H9 (cell line): ENCODE results near the gene ATG4B. TPM values are rescaled to one million over a fixed set of nuclear protein-coding genes. Genes with fewer than 3 reads are reported as not detected.

ENCODE experiments used
- DNase-seq: peaks from one replicate; pipeline ENCODE4 v3.0.0-alpha.2; 2017
- H2AFZ ChIP-seq: one replicate; pipeline ENCODE4 v1.6.1; 2013; ENCODE audit warnings: mild to moderate bottlenecking, low read length, control low read depth, moderate library complexity
- H2AK5ac ChIP-seq: 2 replicates; pipeline ENCODE4 v1.6.1; 2013; ENCODE audit warnings: low read length, control low read depth, mixed read lengths; ENCODE audit not compliant: insufficient read length
- H2BK120ac ChIP-seq: one replicate; pipeline ENCODE4 v1.6.1; 2013; ENCODE audit warnings: low read depth, mild to moderate bottlenecking, low read length, control low read depth, inconsistent platforms; ENCODE audit not compliant: poor library complexity, severe bottlenecking
- H2BK12ac ChIP-seq: 2 replicates; pipeline ENCODE4 v1.6.1; 2013; ENCODE audit warnings: low read length, control low read depth, mixed read lengths, low read depth; ENCODE audit not compliant: insufficient read length
- H2BK15ac ChIP-seq: 2 replicates; pipeline ENCODE4 v1.6.1; 2013; ENCODE audit warnings: low read depth, low read length, control low read depth
- H2BK20ac ChIP-seq: one replicate; pipeline ENCODE4 v1.6.1; 2013; ENCODE audit warnings: low read depth, mild to moderate bottlenecking, low read length, control low read depth, inconsistent platforms; ENCODE audit not compliant: poor library complexity, severe bottlenecking
- H2BK5ac ChIP-seq: 2 replicates; pipeline ENCODE4 v1.6.1; 2013; ENCODE audit warnings: low read length, control low read depth, mixed read lengths; ENCODE audit not compliant: insufficient read length
- H3K14ac ChIP-seq: 2 replicates; pipeline ENCODE4 v1.6.1; 2013; ENCODE audit warnings: low read length, control low read depth; ENCODE audit not compliant: insufficient read depth
- H3K18ac ChIP-seq: 2 replicates; pipeline ENCODE4 v1.6.1; 2013; ENCODE audit warnings: low read depth, mild to moderate bottlenecking, mixed read lengths, low read length, control low read depth; ENCODE audit not compliant: insufficient read length
- H3K23ac ChIP-seq: 2 replicates; pipeline ENCODE4 v1.6.1; 2013; ENCODE audit warnings: low read length, control low read depth, mixed read lengths, low read depth; ENCODE audit not compliant: insufficient read length
- H3K23me2 ChIP-seq: 2 replicates; pipeline ENCODE4 v1.6.1; 2013; ENCODE audit warnings: low read depth, mild to moderate bottlenecking, mixed read lengths, low read length, control low read depth; ENCODE audit not compliant: insufficient read length, poor library complexity, severe bottlenecking
- H3K27ac ChIP-seq: 2 replicates; pipeline ENCODE4 v1.5.1; 2013; ENCODE audit warnings: low read length, control low read depth, mixed read lengths, low read depth; ENCODE audit not compliant: insufficient read length
- H3K27me3 ChIP-seq: 2 replicates; pipeline ENCODE4 v1.6.1; 2013; ENCODE audit warnings: low read length, control low read depth, inconsistent platforms; ENCODE audit not compliant: insufficient read depth
- H3K4ac ChIP-seq: 2 replicates; pipeline ENCODE4 v1.6.1; 2013; ENCODE audit warnings: low read depth, mild to moderate bottlenecking, control low read depth, inconsistent platforms, low read length, moderate library complexity
- H3K4me1 ChIP-seq: 2 replicates; pipeline ENCODE4 v1.6.1; 2013; ENCODE audit warnings: low read length, control low read depth, inconsistent platforms; ENCODE audit not compliant: insufficient read depth
- H3K4me2 ChIP-seq: 2 replicates; pipeline ENCODE4 v1.6.1; 2013; ENCODE audit warnings: low read length, control low read depth, mixed read lengths; ENCODE audit not compliant: insufficient read length, insufficient read depth
- H3K56ac ChIP-seq: 2 replicates; pipeline ENCODE4 v1.6.1; 2013; ENCODE audit warnings: low read depth, mild to moderate bottlenecking, mixed read lengths, low read length, control low read depth; ENCODE audit not compliant: insufficient read length
- H3K79me1 ChIP-seq: 2 replicates; pipeline ENCODE4 v1.6.1; 2013; ENCODE audit warnings: low read depth, mild to moderate bottlenecking, moderate library complexity, low read length, control low read depth, inconsistent platforms; ENCODE audit not compliant: insufficient read depth, poor library complexity, severe bottlenecking
- H3K79me2 ChIP-seq: 2 replicates; pipeline ENCODE4 v1.6.1; 2013; ENCODE audit warnings: low read length, control low read depth, inconsistent platforms; ENCODE audit not compliant: insufficient read depth
- H3K9ac ChIP-seq: 2 replicates; pipeline ENCODE4 v1.6.1; 2013; ENCODE audit warnings: low read length, control low read depth, mixed read lengths; ENCODE audit not compliant: insufficient read length; ENCODE audit errors: extremely low read depth
- H3K9me3 ChIP-seq: one replicate; pipeline ENCODE4 v1.6.1; 2013; ENCODE audit warnings: low read depth, low read length, inconsistent platforms; ENCODE audit not compliant: control insufficient read depth
- H3T11ph ChIP-seq: one replicate; pipeline ENCODE4 v1.6.1; 2013; ENCODE audit warnings: mild to moderate bottlenecking, low read length, control low read depth, inconsistent platforms
- H4K20me1 ChIP-seq: one replicate; pipeline ENCODE4 v1.6.1; 2013; ENCODE audit not compliant: control insufficient read depth, insufficient read length, insufficient read depth
- H4K5ac ChIP-seq: 2 replicates; pipeline ENCODE4 v1.6.1; 2013; ENCODE audit warnings: low read depth, mild to moderate bottlenecking, mixed read lengths, low read length, control low read depth; ENCODE audit not compliant: insufficient read length
- H4K8ac ChIP-seq: replicated peaks from 2 replicates; pipeline ENCODE4 v1.6.1; 2013; ENCODE audit warnings: low read length, control low read depth, mixed read lengths, low read depth; ENCODE audit not compliant: insufficient read length
- H4K91ac ChIP-seq: 2 replicates; pipeline ENCODE4 v1.6.1; 2013; ENCODE audit warnings: low read depth, mild to moderate bottlenecking, moderate library complexity, mixed read lengths, low read length, control low read depth; ENCODE audit not compliant: insufficient read length
- H3K27ac Mint-ChIP-seq, 3 experiments: 2 replicates in 2 of 3; 3 replicates in 1 of 3; pipeline ENCODE4 v1.8.0; 2020 to 2021; ENCODE audit warnings: mixed read lengths in 3 of 3, mild to moderate bottlenecking in 1 of 3, moderate library complexity in 1 of 3
- H3K27me3 Mint-ChIP-seq: 2 replicates; pipeline ENCODE4 v1.8.0; 2021; ENCODE audit warnings: low read depth, mild to moderate bottlenecking, moderate library complexity, mixed read lengths
- H3K36me3 Mint-ChIP-seq, 3 experiments: 2 replicates in 2 of 3; 3 replicates in 1 of 3; pipeline ENCODE4 v1.8.0; 2020 to 2021; ENCODE audit warnings: low read depth in 3 of 3, mixed read lengths in 3 of 3; ENCODE audit not compliant: insufficient read depth in 1 of 3
- H3K4me1 Mint-ChIP-seq, 2 experiments: 2 replicates each; pipeline ENCODE4 v1.8.0; 2020; ENCODE audit warnings: mixed read lengths in 2 of 2
- H3K4me3 Mint-ChIP-seq, 2 experiments: 2 replicates in 1 of 2; 3 replicates in 1 of 2; pipeline ENCODE4 v1.8.0; 2020 to 2021; ENCODE audit warnings: mild to moderate bottlenecking in 2 of 2, mixed read lengths in 2 of 2, moderate library complexity in 1 of 2
- H3K9me3 Mint-ChIP-seq, 2 experiments: 2 replicates in 1 of 2; 3 replicates in 1 of 2; pipeline ENCODE4 v1.8.0; 2020; ENCODE audit warnings: mild to moderate bottlenecking in 2 of 2, mixed read lengths in 2 of 2, moderate library complexity in 1 of 2
- WGBS: extraction: QIAGEN DNeasy Blood & Tissue Kit; methylation state at CpG from one replicate; pipeline ENCODE4 v1.1.7; 2013; ENCODE audit warnings: missing lambda C conversion rate, low lambda C conversion rate, mixed read lengths; ENCODE audit not compliant: insufficient read length; ENCODE audit errors: extremely low coverage; 5-methylcytosine and 5-hydroxymethylcytosine counted together
- total RNA-seq: library from RNA; stranded (reverse); gene quantifications from 2 replicates; pipeline ENCODE4 v1.2.1, GENCODE V29; 2021
- TF ChIP-seq, protein P1 (sequence below): fragments of 200-600 bp; sonication (generic); conservative IDR thresholded peaks from 3 replicates; pipeline ENCODE4 v1.8.0; 2021; ENCODE audit warnings: antibody characterized with exemption, mild to moderate bottlenecking

ATG4B gene
- total RNA-seq, 1 experiment from 2014 or later, result 105 TPM

GRCh38 chr2:241686650-241687425 is 49.3 kb downstream of the ATG4B start, which contains the start of gene DTYMK:
TSS of gene DTYMK (minus strand) at chr2:241686815. CDS start at chr2:241686783, 32 bp downstream.
- H3K79me1 ChIP-seq, result no peaks in the 10 kb centered on the region
- H3K56ac ChIP-seq, result no peak within 1 kb of the TSS
- H3K18ac ChIP-seq, result peak within 1 kb of the TSS; percentile 13
- peak within 1 kb of the TSS; percentile 66 to 93 (median 90); a peak in 6 of 7 replicates for H3K27ac Mint-ChIP-seq
- DNase-seq, result peak; percentile 94
- H3K14ac ChIP-seq, result peak within 1 kb of the TSS; percentile 94
- H2BK5ac ChIP-seq, result no peak within 1 kb of the TSS
- H4K91ac ChIP-seq, result no peak within 1 kb of the TSS
- H2BK120ac ChIP-seq, result no peak within 1 kb of the TSS
- WGBS, result no CpG with 5 or more reads among the region's 102 CpGs
- no peaks in the 10 kb centered on the region for H4K20me1 ChIP-seq
- H3K36me3 Mint-ChIP-seq, result peaks cover 24 to 45% (median 37%) of the 10 kb centered on the region in 3 experiments
- no peak within 1 kb of the TSS for H2BK15ac ChIP-seq
- H3K9me3 Mint-ChIP-seq, result peaks cover 0 to 3% of the 10 kb centered on the region in 2 experiments; a peak in 1 of 5 replicates
- no peaks in the 10 kb centered on the region for H3K27me3 ChIP-seq
- H3K4me1 ChIP-seq, result no peaks in the 10 kb centered on the region
- H2AFZ ChIP-seq, result no peak within 1 kb of the TSS
- no peaks in the 10 kb centered on the region for H3K9me3 ChIP-seq
- no peak within 1 kb of the TSS for H2BK12ac ChIP-seq
- H2AK5ac ChIP-seq, result no peak within 1 kb of the TSS
- H3K23me2 ChIP-seq, result peaks cover 3% of the 10 kb centered on the region
- H3K27me3 Mint-ChIP-seq, result no peaks in the 10 kb centered on the region
- TF ChIP-seq, protein P1, sequence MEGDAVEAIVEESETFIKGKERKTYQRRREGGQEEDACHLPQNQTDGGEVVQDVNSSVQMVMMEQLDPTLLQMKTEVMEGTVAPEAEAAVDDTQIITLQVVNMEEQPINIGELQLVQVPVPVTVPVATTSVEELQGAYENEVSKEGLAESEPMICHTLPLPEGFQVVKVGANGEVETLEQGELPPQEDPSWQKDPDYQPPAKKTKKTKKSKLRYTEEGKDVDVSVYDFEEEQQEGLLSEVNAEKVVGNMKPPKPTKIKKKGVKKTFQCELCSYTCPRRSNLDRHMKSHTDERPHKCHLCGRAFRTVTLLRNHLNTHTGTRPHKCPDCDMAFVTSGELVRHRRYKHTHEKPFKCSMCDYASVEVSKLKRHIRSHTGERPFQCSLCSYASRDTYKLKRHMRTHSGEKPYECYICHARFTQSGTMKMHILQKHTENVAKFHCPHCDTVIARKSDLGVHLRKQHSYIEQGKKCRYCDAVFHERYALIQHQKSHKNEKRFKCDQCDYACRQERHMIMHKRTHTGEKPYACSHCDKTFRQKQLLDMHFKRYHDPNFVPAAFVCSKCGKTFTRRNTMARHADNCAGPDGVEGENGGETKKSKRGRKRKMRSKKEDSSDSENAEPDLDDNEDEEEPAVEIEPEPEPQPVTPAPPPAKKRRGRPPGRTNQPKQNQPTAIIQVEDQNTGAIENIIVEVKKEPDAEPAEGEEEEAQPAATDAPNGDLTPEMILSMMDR, result no peak
- H4K5ac ChIP-seq, result no peak within 1 kb of the TSS
- H3K79me2 ChIP-seq, result peaks cover 6% of the 10 kb centered on the region; the same call in 1 of the 2 replicates
- H3K4me2 ChIP-seq, result peak within 1 kb of the TSS; percentile 89
- no peak within 1 kb of the TSS for H3T11ph ChIP-seq
- peak within 1 kb of the TSS; percentile 62 for H3K9ac ChIP-seq
- peak within 1 kb of the TSS; percentile 88 to 99 for H3K4me3 Mint-ChIP-seq
- H3K4ac ChIP-seq, result peak within 1 kb of the TSS; percentile 58; the same call in 1 of the 2 replicates
- H2BK20ac ChIP-seq, result no peak within 1 kb of the TSS
- H4K8ac ChIP-seq, result no peak within 1 kb of the TSS
- H3K4me1 Mint-ChIP-seq, result peaks cover 12 to 18% of the 10 kb centered on the region in 2 experiments
- no peak within 1 kb of the TSS for H3K23ac ChIP-seq
- no peak within 1 kb of the TSS for H3K27ac ChIP-seq
